IMR-90 (cell line): Measurements from ENCODE around the gene EFNA5. TPM values are rescaled to one million over a fixed set of nuclear protein-coding genes. Genes with fewer than 3 reads are reported as not detected.

Experiments used
- ATAC-seq: fragments of 200-7000 bp; cut with Tn5 transposase; 2 replicates; pipeline ENCODE4 v1.9.1; 2020; ENCODE audit warnings: low read depth, mild to moderate bottlenecking, moderate library complexity
- BruUV-seq: library from RNA; stranded (reverse); fragments of 400-500 nt; replicated peaks from 2 replicates; lab custom pipeline; 2021; lab: Mats Ljungman, UMichigan
- CTCF ChIA-PET: fragments of 300-600 bp; formaldehyde crosslinking; extraction: SDS; loops from one replicate; lab custom pipeline; 2021; ENCODE audit warnings: antibody characterized with exemption; lab: Yijun Ruan, JAX
- POLR2A ChIA-PET: fragments of 300-600 bp; sonication (Branson Sonifier 250); formaldehyde crosslinking; loops from one replicate; lab custom pipeline; 2022; ENCODE audit warnings: antibody characterized with exemption; ENCODE audit not compliant: unreplicated experiment; lab: Charles Lee
- DNase-seq: peaks from one replicate; pipeline ENCODE4 v3.0.0; 2013
- H2AFZ ChIP-seq: replicated peaks from 2 replicates; pipeline ENCODE3; 2013; ENCODE audit warnings: low read length, mild to moderate bottlenecking; ENCODE audit not compliant: poor library complexity
- H2AK5ac ChIP-seq: 2 replicates; pipeline ENCODE4 v1.6.1; 2013; ENCODE audit warnings: low read depth, low read length, inconsistent platforms
- H2AK9ac ChIP-seq: replicated peaks from 2 replicates; pipeline ENCODE3; 2013; ENCODE audit warnings: mild to moderate bottlenecking, low read depth, low read length, moderate library complexity; ENCODE audit not compliant: poor library complexity
- H2BK120ac ChIP-seq: 2 replicates; pipeline ENCODE4 v1.6.1; 2013; ENCODE audit warnings: low read depth, low read length, inconsistent platforms
- H2BK15ac ChIP-seq: 3 replicates; pipeline ENCODE4 v1.6.1; 2013; ENCODE audit warnings: low read depth, low read length, inconsistent platforms
- H2BK20ac ChIP-seq: 2 replicates; pipeline ENCODE4 v1.6.1; 2013; ENCODE audit warnings: low read depth, mild to moderate bottlenecking, inconsistent platforms, low read length, moderate library complexity
- H2BK5ac ChIP-seq: 2 replicates; pipeline ENCODE4 v1.6.1; 2013; ENCODE audit warnings: mild to moderate bottlenecking, low read depth, low read length, inconsistent platforms; ENCODE audit not compliant: poor library complexity, severe bottlenecking
- H3K14ac ChIP-seq: replicated peaks from 2 replicates; pipeline ENCODE4 v1.6.1; 2013; ENCODE audit warnings: low read depth, low read length, inconsistent platforms
- H3K18ac ChIP-seq: 2 replicates; pipeline ENCODE4 v1.6.1; 2013; ENCODE audit warnings: low read depth, low read length, control low read depth
- H3K23ac ChIP-seq: 2 replicates; pipeline ENCODE4 v1.6.1; 2013; ENCODE audit warnings: low read depth, low read length, inconsistent platforms
- H3K27ac ChIP-seq: 2 replicates; pipeline ENCODE4 v1.5.1; 2013; ENCODE audit warnings: mild to moderate bottlenecking, control low read depth, low read length; ENCODE audit not compliant: insufficient read depth
- H3K27me3 ChIP-seq: 2 replicates; pipeline ENCODE4 v1.6.1; 2013; ENCODE audit warnings: low read length; ENCODE audit not compliant: control insufficient read depth, insufficient read depth
- H3K36me3 ChIP-seq: 2 replicates; pipeline ENCODE4 v1.6.1; 2013; ENCODE audit warnings: low read length, mixed read lengths; ENCODE audit not compliant: control insufficient read depth, insufficient read depth
- H3K4ac ChIP-seq: 2 replicates; pipeline ENCODE4 v1.6.1; 2013; ENCODE audit warnings: low read depth, low read length, inconsistent platforms
- H3K4me1 ChIP-seq: 2 replicates; pipeline ENCODE4 v1.6.1; 2013; ENCODE audit warnings: low read length, mixed read lengths; ENCODE audit not compliant: control insufficient read depth, insufficient read depth
- H3K4me2 ChIP-seq: 2 replicates; pipeline ENCODE4 v1.6.1; 2013; ENCODE audit warnings: low read depth, mild to moderate bottlenecking, control low read depth, low read length, moderate library complexity
- H3K4me3 ChIP-seq: 2 replicates; pipeline ENCODE4 v1.5.1; 2013; ENCODE audit warnings: low read depth, mild to moderate bottlenecking, control low read depth, low read length, moderate library complexity; ENCODE audit not compliant: insufficient read depth
- H3K56ac ChIP-seq: 2 replicates; pipeline ENCODE4 v1.6.1; 2013; ENCODE audit warnings: low read length, inconsistent platforms; ENCODE audit not compliant: insufficient read depth; ENCODE audit errors: extremely low read depth
- H3K79me1 ChIP-seq, 2 experiments: 2 replicates each; pipeline ENCODE4 v1.6.1; 2013; ENCODE audit warnings: low read length in 2 of 2, inconsistent platforms in 1 of 2, low read depth in 1 of 2
- H3K9ac ChIP-seq: 2 replicates; pipeline ENCODE4 v1.6.1; 2013; ENCODE audit warnings: low read depth, low read length, control low read depth
- H3K9me1 ChIP-seq: 2 replicates; pipeline ENCODE4 v1.6.1; 2013; ENCODE audit warnings: low read length, inconsistent platforms; ENCODE audit not compliant: insufficient read depth
- H3K9me3 ChIP-seq: 2 replicates; pipeline ENCODE4 v1.6.1; 2013; ENCODE audit warnings: low read length; ENCODE audit not compliant: control insufficient read depth, insufficient read depth
- H4K20me1 ChIP-seq: 2 replicates; pipeline ENCODE4 v1.6.1; 2013; ENCODE audit warnings: low read length, inconsistent platforms; ENCODE audit not compliant: insufficient read depth
- H4K5ac ChIP-seq: 2 replicates; pipeline ENCODE4 v1.6.1; 2013; ENCODE audit warnings: mild to moderate bottlenecking, low read depth, low read length, control low read depth
- H4K8ac ChIP-seq, 2 experiments: 2 replicates each; pipeline ENCODE4 v1.6.1; 2013; ENCODE audit warnings: low read depth in 2 of 2, low read length in 2 of 2, control low read depth in 1 of 2, inconsistent platforms in 1 of 2
- H4K91ac ChIP-seq: 2 replicates; pipeline ENCODE4 v1.6.1; 2013; ENCODE audit warnings: low read depth, low read length, inconsistent platforms; ENCODE audit not compliant: insufficient read depth
- CEBPB ChIP-seq: IDR thresholded peaks from 2 replicates; pipeline ENCODE4 v1.6.1; 2012; ENCODE audit warnings: low read depth, low read length, improper control_type of control experiment
- NFE2L2 ChIP-seq: fragments of 150-350 bp; IDR thresholded peaks from 2 replicates; pipeline ENCODE4 v1.6.1; 2016; ENCODE audit warnings: low read depth, mild to moderate bottlenecking, low read length
- WGBS, 2 experiments: methylation state at CpG; one replicate each; pipeline versions ENCODE4 v1.1.5 to v1.1.7; 2013; ENCODE audit warnings: missing lambda C conversion rate in 2 of 2; ENCODE audit not compliant: insufficient read length in 1 of 2; ENCODE audit errors: extremely low coverage in 2 of 2; 5-methylcytosine and 5-hydroxymethylcytosine counted together
- dilution Hi-C: fragments of 300-500 bp; cut with HindIII; formaldehyde crosslinking; loops from one replicate; pipeline ENCODE4 v1.14.3; 2018; ENCODE audit warnings: low sequenced_read_pairs; ENCODE audit not compliant: unreplicated experiment
- in situ Hi-C: fragments of 300-500 bp; cut with MboI; formaldehyde crosslinking; loops from 3 replicates; pipeline ENCODE4 v1.14.3; 2019; ENCODE audit warnings: low sequenced_read_pairs, inconsistent platforms, mixed read lengths
- intact Hi-C: fragments of 100-400 bp; cut with micrococcal nuclease; formaldehyde crosslinking; loops from 2 replicates; pipeline ENCODE4 v1.10.0; 2022
- polyA plus RNA-seq, 3 experiments: library from polyadenylated mRNA; depleted of rRNA; stranded (reverse); fragments of >200 nt; gene quantifications; 2 replicates each; pipeline ENCODE4 v1.2.3, GENCODE V29; 2012; ENCODE audit warnings: low replicate concordance in 1 of 3
- total RNA-seq: library from RNA; depleted of rRNA; stranded (reverse); fragments of >200 nt; gene quantifications from 2 replicates; pipeline ENCODE4 v1.2.3, GENCODE V29; 2012
- TF ChIP-seq, protein P1 (sequence below): fragments of 150-350 bp; IDR thresholded peaks from 2 replicates; pipeline ENCODE4 v1.6.1; 2017; ENCODE audit warnings: mild to moderate bottlenecking, antibody characterized with exemption, low read length, low read depth
- TF ChIP-seq, protein P2 (sequence below): conservative IDR thresholded peaks from 2 replicates; pipeline ENCODE4 v1.5.1; 2012; ENCODE audit warnings: mild to moderate bottlenecking, low read depth, low read length, improper control_type of control experiment

EFNA5 gene
- total and polyA plus RNA-seq, 2 of the 4 experiments (the other 2 are of a cell fraction), result 1.5 to 1.6 TPM

DNA sequence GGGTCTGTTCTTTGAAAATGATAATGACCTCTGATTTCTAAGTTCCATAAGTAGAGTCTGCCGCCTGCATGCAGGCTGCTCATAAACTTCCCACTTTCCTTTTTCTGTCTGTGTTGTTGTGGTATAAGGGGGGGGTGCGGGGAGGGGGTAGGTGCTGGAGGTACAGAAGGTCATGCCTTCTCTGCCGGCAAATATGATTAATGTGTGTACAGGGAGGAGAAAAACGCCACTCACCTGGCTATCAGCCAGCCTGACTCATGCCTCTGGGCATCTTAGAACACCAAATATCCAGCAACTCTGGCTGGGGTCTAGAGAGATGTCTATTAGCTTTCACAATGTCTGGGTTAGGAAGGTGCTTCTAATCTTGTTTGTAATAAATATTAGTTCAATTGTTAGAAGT is 128.3 kb downstream of the EFNA5 start:
- no peak overlapping the region for H3K4ac ChIP-seq
- no peak overlapping the region for H3K23ac ChIP-seq
- peaks cover 4% of the 10 kb centered on the region; the same call in 1 of the 2 replicates for H3K4me1 ChIP-seq
- H3K9me1 ChIP-seq, result no peaks in the 10 kb centered on the region; the same call in 1 of the 2 replicates
- no CpG with 5 or more reads among the region's 4 CpGs for WGBS, 2 experiments
- no peak overlapping the region for H3K18ac ChIP-seq
- no peak overlapping the region for H3K14ac ChIP-seq
- ChIA-PET CTCF (interaction anchor here (0.7 kb wide), 1 partner anchor 77 kb away, joined by 3 read pairs; no protein-coding TSS in a partner anchor), POLR2A (no interaction called here)
- peak overlapping the region; percentile 4 for H3K4me2 ChIP-seq
- no peak overlapping the region for H3K56ac ChIP-seq
- no peaks in the 10 kb centered on the region for H3K9me3 ChIP-seq
- no peak overlapping the region for H4K5ac ChIP-seq
- no peaks in the 10 kb centered on the region; the same call in 1 of the 2 replicates for H4K20me1 ChIP-seq
- H2AK9ac ChIP-seq, result no peak overlapping the region
- dilution Hi-C loops, result no loop called here
- no peak overlapping the region for H3K27ac ChIP-seq
- no peak overlapping the region for H3K4me3 ChIP-seq
- no peaks in the 10 kb centered on the region for H3K27me3 ChIP-seq
- no peak overlapping the region for H2BK15ac ChIP-seq
- no peak overlapping the region for H2BK5ac ChIP-seq
- ATAC-seq, result peak; percentile 76
- TF ChIP-seq CEBPB (peak; percentile 38; the same call in 1 of the 2 replicates), NFE2L2 (no peak)
- TF ChIP-seq, protein P1, sequence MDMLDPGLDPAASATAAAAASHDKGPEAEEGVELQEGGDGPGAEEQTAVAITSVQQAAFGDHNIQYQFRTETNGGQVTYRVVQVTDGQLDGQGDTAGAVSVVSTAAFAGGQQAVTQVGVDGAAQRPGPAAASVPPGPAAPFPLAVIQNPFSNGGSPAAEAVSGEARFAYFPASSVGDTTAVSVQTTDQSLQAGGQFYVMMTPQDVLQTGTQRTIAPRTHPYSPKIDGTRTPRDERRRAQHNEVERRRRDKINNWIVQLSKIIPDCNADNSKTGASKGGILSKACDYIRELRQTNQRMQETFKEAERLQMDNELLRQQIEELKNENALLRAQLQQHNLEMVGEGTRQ, result no peak
- TF ChIP-seq, protein P2, sequence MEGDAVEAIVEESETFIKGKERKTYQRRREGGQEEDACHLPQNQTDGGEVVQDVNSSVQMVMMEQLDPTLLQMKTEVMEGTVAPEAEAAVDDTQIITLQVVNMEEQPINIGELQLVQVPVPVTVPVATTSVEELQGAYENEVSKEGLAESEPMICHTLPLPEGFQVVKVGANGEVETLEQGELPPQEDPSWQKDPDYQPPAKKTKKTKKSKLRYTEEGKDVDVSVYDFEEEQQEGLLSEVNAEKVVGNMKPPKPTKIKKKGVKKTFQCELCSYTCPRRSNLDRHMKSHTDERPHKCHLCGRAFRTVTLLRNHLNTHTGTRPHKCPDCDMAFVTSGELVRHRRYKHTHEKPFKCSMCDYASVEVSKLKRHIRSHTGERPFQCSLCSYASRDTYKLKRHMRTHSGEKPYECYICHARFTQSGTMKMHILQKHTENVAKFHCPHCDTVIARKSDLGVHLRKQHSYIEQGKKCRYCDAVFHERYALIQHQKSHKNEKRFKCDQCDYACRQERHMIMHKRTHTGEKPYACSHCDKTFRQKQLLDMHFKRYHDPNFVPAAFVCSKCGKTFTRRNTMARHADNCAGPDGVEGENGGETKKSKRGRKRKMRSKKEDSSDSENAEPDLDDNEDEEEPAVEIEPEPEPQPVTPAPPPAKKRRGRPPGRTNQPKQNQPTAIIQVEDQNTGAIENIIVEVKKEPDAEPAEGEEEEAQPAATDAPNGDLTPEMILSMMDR, result no peak
- no peak overlapping the region for H4K91ac ChIP-seq
- H3K9ac ChIP-seq, result no peak overlapping the region
- H2BK120ac ChIP-seq, result no peak overlapping the region
- intact Hi-C loops, result no loop called here
- in situ Hi-C loops, result no loop called here
- peaks cover 0 to 3% of the 10 kb centered on the region in 2 experiments; a peak in 1 of 4 replicates for H3K79me1 ChIP-seq
- no peak overlapping the region for H2BK20ac ChIP-seq
- H4K8ac ChIP-seq, result no peak overlapping the region
- no peak overlapping the region for H2AK5ac ChIP-seq
- H3K36me3 ChIP-seq, result no peaks in the 10 kb centered on the region
- no TSS peak for BruUV-seq
- DNase-seq, result peak; percentile 64
- no peak overlapping the region for H2AFZ ChIP-seq
